HepG2 (cell line): Measurements from ENCODE around the gene BMERB1.

Experiments
- AGO1 ChIP-seq: fragments of 200-400 bp; formaldehyde crosslinking; IDR thresholded peaks from 2 replicates; pipeline ENCODE4 v1.6.1; 2017; ENCODE audit warnings: mild to moderate bottlenecking, low read depth, low read length, moderate library complexity; ENCODE audit not compliant: poor library complexity, severe bottlenecking
- MXD4 ChIP-seq: IDR thresholded peaks from 2 replicates; pipeline ENCODE4 v1.6.1; 2016; ENCODE audit warnings: mild to moderate bottlenecking, missing biosample characterization, missing genetic modification reagents
- ZSCAN21 ChIP-seq: sonication (generic); formaldehyde crosslinking; IDR thresholded peaks from 2 replicates; pipeline ENCODE4 v1.8.0; 2022; ENCODE audit warnings: mild to moderate bottlenecking, missing genetic modification reagents, moderate library complexity, borderline replicate concordance
- TF ChIP-seq, protein P1 (sequence below): sonication (generic); formaldehyde crosslinking; IDR thresholded peaks from 2 replicates; pipeline ENCODE4 v1.5.1; 2020; ENCODE audit warnings: mild to moderate bottlenecking, moderate library complexity, missing genetic modification reagents

DNA sequence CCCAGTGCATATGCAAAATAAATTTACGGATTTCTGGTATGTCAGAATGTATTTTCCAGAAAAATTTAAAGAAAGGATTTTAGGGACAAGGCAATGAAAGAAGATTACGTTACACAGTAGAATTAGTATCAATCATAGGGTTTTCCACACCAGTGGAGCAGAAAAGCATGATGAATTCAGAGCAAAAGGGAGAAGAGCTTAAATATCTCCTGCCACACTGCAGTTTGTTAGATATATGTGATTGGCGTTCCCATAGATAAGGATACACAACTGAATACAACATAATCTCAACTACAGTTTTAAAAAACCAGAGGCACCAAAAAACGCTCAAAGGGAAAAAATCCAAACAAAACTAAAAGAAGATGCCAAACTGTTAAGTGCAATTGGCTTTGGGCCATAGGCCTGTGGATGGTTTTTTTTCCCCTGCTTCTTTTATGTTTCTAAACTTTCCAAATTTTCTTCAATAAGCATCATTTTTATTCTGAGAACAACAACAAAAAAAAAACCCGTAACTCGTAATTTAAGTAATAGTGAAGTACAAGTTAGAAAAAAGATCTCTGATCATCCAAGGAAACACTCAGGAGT is 186.3 kb downstream of the BMERB1 start:
- TF ChIP-seq MXD4 (CRISPR knock-in tag) (no peak), AGO1 (no peak), ZSCAN21 (CRISPR knock-in tag) (no peak)
- TF ChIP-seq, protein P1, sequence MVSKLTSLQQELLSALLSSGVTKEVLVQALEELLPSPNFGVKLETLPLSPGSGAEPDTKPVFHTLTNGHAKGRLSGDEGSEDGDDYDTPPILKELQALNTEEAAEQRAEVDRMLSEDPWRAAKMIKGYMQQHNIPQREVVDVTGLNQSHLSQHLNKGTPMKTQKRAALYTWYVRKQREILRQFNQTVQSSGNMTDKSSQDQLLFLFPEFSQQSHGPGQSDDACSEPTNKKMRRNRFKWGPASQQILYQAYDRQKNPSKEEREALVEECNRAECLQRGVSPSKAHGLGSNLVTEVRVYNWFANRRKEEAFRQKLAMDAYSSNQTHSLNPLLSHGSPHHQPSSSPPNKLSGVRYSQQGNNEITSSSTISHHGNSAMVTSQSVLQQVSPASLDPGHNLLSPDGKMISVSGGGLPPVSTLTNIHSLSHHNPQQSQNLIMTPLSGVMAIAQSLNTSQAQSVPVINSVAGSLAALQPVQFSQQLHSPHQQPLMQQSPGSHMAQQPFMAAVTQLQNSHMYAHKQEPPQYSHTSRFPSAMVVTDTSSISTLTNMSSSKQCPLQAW (CRISPR knock-in tag): no peak
